Psoas muscle (tissue), 8 donors: ENCODE data around the gene ARSA. TPM values are rescaled to one million over a fixed set of nuclear protein-coding genes. Genes with fewer than 3 reads are reported as not detected.
A peak's percentile ranks its signal among the peaks of the same experiment; 100 is the strongest.

Experiments used
- ATAC-seq, 4 donors: fragments of 200-7000 bp; cut with Tn5 transposase; one replicate each; pipeline ENCODE4 v1.9.1; 2020; ENCODE audit warnings: moderate library complexity in 3 of 4, mild to moderate bottlenecking in 2 of 4
- DNase-seq, 2 donors: peaks; one replicate each; pipeline ENCODE4 v3.0.0-alpha.2; 2020
- H3K27ac ChIP-seq: fragments of 200-600 bp; one replicate; pipeline ENCODE4 v1.8.0; 2022
- H3K27me3 ChIP-seq, 3 donors: fragments of 200-600 bp in 1 of 3; one replicate each; pipeline versions ENCODE4 v1.6.1 to v1.8.0; 2013 to 2022; ENCODE audit warnings: low read length in 2 of 3, mild to moderate bottlenecking in 2 of 3, moderate library complexity in 1 of 3; ENCODE audit not compliant: insufficient read depth in 3 of 3
- H3K36me3 ChIP-seq, 2 donors: fragments of 200-600 bp in 1 of 2; one replicate each; pipeline versions ENCODE4 v1.6.1 to v1.8.0; 2013 to 2022; ENCODE audit warnings: low read depth in 1 of 2, mild to moderate bottlenecking in 1 of 2, moderate library complexity in 1 of 2; ENCODE audit not compliant: insufficient read depth in 1 of 2
- H3K4me1 ChIP-seq: fragments of 200-600 bp; one replicate; pipeline ENCODE4 v1.8.0; 2022
- H3K4me3 ChIP-seq: fragments of 200-600 bp; one replicate; pipeline ENCODE4 v1.8.0; 2022; ENCODE audit warnings: mild to moderate bottlenecking
- H3K9me3 ChIP-seq: fragments of 200-600 bp; one replicate; pipeline ENCODE4 v1.8.0; 2022
- WGBS, 3 donors: extraction: QIAGEN DNeasy Blood & Tissue Kit; methylation state at CpG; one replicate each; pipeline versions ENCODE4 v1.1.6 to v1.1.7; 2013; 5-methylcytosine and 5-hydroxymethylcytosine counted together
- intact Hi-C, 2 donors: fragments of 100-400 bp; cut with DNase I; formaldehyde crosslinking; loops; one replicate each; pipeline versions ENCODE4 v1.11.0 to v1.14.2; 2022
- polyA plus RNA-seq, 3 donors: library from polyadenylated mRNA; stranded (reverse); fragments of 200-250 nt; gene quantifications; one replicate each; pipeline ENCODE4 v1.2.3, GENCODE V29; 2013
- total RNA-seq, 4 donors: library from RNA; stranded (reverse); fragmentation: NEBNext Ultra II Directional in 2 of 4; extraction: Animal tissue kit (Norgen Biotek cat#: 25700) in 2 of 4; gene quantifications; one replicate each; pipeline versions ENCODE4 v1.2.1 to v1.2.4, GENCODE V29; 2021 to 2023
- TF ChIP-seq, protein P1 (sequence below): fragments of 200-600 bp; IDR thresholded peaks from one replicate; pipeline ENCODE4 v1.8.0; 2022; ENCODE audit warnings: antibody characterized with exemption
- donor health status: healthy with polysubstance abuse.
- donor health status: DM: no; HTN: no; CAD: no; lungs with moderate emphysema.
- donor health status: Bipolar disorder and iron deficiency.
- donor health status: healthy.
- donor health status: DM: yes; HTN: yes; CAD: no.
- donor health status: DM: no; HTN: no; CAD: no.
- donor health status: DM: no; HTN: no; CAD: no.
- donor health status: DM: yes; HTN: yes; CAD: no.

ARSA gene
- total and polyA plus RNA-seq, 7 donors: 8.3 to 13.6 (median 9.8) TPM

- DNase-seq (no peak), ATAC-seq (no peak)
- H3K36me3 ChIP-seq: no peaks in the 10 kb centered on the region
- no peaks in the 10 kb centered on the region for H3K4me1 ChIP-seq
- no peaks in the 10 kb centered on the region for H3K9me3 ChIP-seq
- intact Hi-C loops: no loop called here
- no peak overlapping the region for H3K4me3 ChIP-seq
- TF ChIP-seq, protein P1, sequence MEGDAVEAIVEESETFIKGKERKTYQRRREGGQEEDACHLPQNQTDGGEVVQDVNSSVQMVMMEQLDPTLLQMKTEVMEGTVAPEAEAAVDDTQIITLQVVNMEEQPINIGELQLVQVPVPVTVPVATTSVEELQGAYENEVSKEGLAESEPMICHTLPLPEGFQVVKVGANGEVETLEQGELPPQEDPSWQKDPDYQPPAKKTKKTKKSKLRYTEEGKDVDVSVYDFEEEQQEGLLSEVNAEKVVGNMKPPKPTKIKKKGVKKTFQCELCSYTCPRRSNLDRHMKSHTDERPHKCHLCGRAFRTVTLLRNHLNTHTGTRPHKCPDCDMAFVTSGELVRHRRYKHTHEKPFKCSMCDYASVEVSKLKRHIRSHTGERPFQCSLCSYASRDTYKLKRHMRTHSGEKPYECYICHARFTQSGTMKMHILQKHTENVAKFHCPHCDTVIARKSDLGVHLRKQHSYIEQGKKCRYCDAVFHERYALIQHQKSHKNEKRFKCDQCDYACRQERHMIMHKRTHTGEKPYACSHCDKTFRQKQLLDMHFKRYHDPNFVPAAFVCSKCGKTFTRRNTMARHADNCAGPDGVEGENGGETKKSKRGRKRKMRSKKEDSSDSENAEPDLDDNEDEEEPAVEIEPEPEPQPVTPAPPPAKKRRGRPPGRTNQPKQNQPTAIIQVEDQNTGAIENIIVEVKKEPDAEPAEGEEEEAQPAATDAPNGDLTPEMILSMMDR: no peak
- WGBS, 3 donors: 87 to 89% (median 88%) methylated on average over 11 of the region's 11 CpGs
- H3K27ac ChIP-seq: no peak overlapping the region
- H3K27me3 ChIP-seq: no peaks in the 10 kb centered on the region
These were observed 7.6 kb upstream of the ARSA start for GRCh38 chr22:50635591-50635990.

DNA sequence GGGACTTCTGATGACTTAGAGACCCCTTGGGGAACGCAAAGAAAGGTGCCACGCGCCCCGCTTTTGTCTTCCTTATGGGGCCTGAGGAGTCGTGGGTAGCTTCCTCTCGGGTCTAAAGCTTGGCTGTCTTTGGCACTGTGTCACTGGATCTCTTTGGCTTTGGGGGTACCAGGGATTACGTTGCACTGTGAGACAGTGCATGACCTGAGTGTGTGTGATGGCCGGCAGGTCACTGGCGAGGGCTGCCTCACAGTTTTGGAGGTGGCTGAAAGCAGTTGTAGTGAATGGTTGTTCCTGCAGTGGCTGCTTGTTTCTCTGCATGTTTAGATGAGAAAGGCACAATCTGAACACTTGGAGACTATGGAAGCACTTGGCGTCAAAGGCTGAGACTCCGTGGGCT lies 5.8 kb upstream of the ARSA start:
- WGBS, 3 donors: 85 to 86% (median 85%) methylated on average over 11 of the region's 11 CpGs
- no peak for DNase-seq
- H3K9me3 ChIP-seq: no peaks in the 10 kb centered on the region
- no peak for ATAC-seq
- H3K4me3 ChIP-seq: no peak overlapping the region
- intact Hi-C loops: no loop called here
- TF ChIP-seq, protein P1: no peak
- H3K27ac ChIP-seq: no peak overlapping the region
- H3K4me1 ChIP-seq: no peaks in the 10 kb centered on the region
- H3K27me3 ChIP-seq: no peaks in the 10 kb centered on the region
- no peaks in the 10 kb centered on the region for H3K36me3 ChIP-seq

GRCh38 chr22:50633086-50633485 lies 5.1 kb upstream of the ARSA start:
- WGBS, 3 donors: 69 to 93% (median 88%) methylated on average over 5 of the region's 5 CpGs
- intact Hi-C loops: no loop called here

GRCh38 chr22:50630376-50630775 lies 2.4 kb upstream of the ARSA start:
- TF ChIP-seq, protein P1: no peak
- no peaks in the 10 kb centered on the region for H3K9me3 ChIP-seq
- intact Hi-C loops: no loop called here
- peaks cover 0 to 11% of the 10 kb centered on the region in 2 donors for H3K36me3 ChIP-seq
- H3K27me3 ChIP-seq: no peaks in the 10 kb centered on the region
- peaks cover 6% of the 10 kb centered on the region for H3K4me1 ChIP-seq
- H3K27ac ChIP-seq: no peak overlapping the region
- ATAC-seq (no peak), DNase-seq (no peak)
- H3K4me3 ChIP-seq: no peak overlapping the region
- 82 to 90% (median 87%) methylated on average over 5 of the region's 5 CpGs for WGBS, 3 donors

More at GRCh38 chr22:50633086-50633485, 5.1 kb upstream of the ARSA start:
- Histone ChIP-seq H3K27ac (no peak overlapping the region), H3K4me1 (no peaks in the 10 kb centered on the region), H3K27me3 (no peaks in the 10 kb centered on the region), H3K9me3 (no peaks in the 10 kb centered on the region), H3K36me3 (no peaks in the 10 kb centered on the region), H3K4me3 (no peak overlapping the region)
- DNase-seq (no peak), ATAC-seq (no peak)
- TF ChIP-seq, protein P1: no peak

DNA sequence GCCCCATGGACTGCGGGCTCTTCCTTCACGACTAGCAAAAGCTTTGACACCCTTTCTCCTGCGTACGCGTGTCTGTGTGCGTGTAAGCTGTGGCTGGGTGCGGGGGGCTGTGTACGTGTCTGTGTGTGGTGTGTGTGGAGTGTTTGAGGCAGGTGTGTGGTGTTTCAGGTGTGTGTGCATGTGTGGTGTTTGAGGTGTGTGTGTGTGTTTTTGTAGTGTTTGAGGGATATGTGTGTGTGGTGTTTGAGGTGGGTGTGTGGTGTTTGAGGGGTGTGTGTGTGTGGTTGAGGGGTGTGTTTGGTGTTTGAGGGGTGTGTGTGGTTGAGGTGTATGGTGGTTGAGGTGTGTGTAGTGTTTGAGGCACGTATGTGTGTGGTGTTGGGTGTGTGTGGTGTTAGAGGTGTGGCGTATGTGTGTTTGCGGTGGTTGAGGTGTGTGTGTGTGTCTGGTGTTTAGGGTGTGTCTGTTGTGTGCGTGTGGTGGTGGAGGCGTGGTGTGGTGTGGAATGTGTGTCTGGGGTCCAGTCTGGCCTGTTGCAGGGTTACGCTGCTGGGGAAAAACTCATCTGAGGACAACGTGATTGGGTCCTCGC lies 687 bp upstream of the ARSA start:
- Histone ChIP-seq H3K4me3 (peak overlapping the region; percentile 91), H3K27me3 (no peaks in the 10 kb centered on the region), H3K9me3 (no peaks in the 10 kb centered on the region), H3K4me1 (peaks cover 6% of the 10 kb centered on the region), H3K36me3 (peaks cover 0 to 17% of the 10 kb centered on the region in 2 donors), H3K27ac (peak overlapping the region; percentile 80)
- intact Hi-C loops: loop anchor here in 1 of 2 donors (5.0 kb wide), 1 partner anchor 74 kb away; no protein-coding TSS in a partner anchor
- TF ChIP-seq, protein P1: no peak
- DNase-seq: no peak
- peak in 1 of 4 donors; percentile 2 for ATAC-seq
- 31% methylated on average over 16 of the region's 16 CpGs for WGBS, 3 donors
